LNCaP clone FGC (cell line): ENCODE measurements around the gene RIN3.

Experiments used
- DNase-seq: peaks from one replicate; pipeline ENCODE4 v3.0.0-alpha.2; 2011; ENCODE audit warnings: low read depth
- H3K4me3 ChIP-seq: 2 replicates; pipeline ENCODE4 v1.5.1; 2011; ENCODE audit warnings: mild to moderate bottlenecking, low read depth, low read length, control low read depth
- TF ChIP-seq, protein P1 (sequence below): IDR thresholded peaks from 2 replicates; pipeline ENCODE4 v1.5.1; 2012; ENCODE audit warnings: mild to moderate bottlenecking; ENCODE audit not compliant: control insufficient read depth, insufficient read depth; ENCODE audit errors: extremely low read depth

Gene RIN3

DNA sequence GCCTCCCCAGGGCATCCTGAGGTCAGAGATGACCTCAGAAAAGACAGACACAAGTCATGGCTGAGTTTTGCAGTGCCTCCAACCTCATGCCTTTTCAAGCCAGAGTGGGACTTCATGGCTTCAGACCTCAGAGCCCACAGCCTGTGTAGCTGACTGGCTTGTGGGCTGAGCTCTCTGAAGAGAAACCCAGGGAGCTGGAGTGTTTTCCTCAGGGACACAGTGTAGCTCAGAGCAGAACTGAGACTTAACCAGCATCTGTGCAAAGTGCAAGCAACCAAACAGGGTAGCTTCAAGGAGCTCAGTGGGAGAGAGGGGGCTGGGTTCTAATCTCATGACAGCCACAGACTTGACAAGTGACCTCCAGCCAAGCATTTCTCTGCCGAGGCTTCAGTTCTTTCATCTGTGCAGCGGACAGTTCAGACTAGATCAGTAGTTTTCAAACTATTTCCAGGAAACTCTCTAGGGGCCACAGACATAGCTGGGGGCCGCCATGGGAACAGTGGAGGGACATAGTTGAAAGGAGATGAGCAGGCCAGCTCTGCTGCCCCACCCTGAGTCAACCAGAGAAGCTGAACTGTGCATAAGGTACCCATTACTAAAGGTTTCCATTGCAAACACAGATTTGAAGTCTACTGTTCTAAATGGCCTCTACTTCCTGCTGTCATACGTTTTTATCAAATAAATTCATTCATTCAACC, 154.8 kb downstream of the RIN3 start:
- DNase-seq = no peak
- TF ChIP-seq, protein P1, sequence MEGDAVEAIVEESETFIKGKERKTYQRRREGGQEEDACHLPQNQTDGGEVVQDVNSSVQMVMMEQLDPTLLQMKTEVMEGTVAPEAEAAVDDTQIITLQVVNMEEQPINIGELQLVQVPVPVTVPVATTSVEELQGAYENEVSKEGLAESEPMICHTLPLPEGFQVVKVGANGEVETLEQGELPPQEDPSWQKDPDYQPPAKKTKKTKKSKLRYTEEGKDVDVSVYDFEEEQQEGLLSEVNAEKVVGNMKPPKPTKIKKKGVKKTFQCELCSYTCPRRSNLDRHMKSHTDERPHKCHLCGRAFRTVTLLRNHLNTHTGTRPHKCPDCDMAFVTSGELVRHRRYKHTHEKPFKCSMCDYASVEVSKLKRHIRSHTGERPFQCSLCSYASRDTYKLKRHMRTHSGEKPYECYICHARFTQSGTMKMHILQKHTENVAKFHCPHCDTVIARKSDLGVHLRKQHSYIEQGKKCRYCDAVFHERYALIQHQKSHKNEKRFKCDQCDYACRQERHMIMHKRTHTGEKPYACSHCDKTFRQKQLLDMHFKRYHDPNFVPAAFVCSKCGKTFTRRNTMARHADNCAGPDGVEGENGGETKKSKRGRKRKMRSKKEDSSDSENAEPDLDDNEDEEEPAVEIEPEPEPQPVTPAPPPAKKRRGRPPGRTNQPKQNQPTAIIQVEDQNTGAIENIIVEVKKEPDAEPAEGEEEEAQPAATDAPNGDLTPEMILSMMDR = no peak
- H3K4me3 ChIP-seq = no peak overlapping the region

DNA sequence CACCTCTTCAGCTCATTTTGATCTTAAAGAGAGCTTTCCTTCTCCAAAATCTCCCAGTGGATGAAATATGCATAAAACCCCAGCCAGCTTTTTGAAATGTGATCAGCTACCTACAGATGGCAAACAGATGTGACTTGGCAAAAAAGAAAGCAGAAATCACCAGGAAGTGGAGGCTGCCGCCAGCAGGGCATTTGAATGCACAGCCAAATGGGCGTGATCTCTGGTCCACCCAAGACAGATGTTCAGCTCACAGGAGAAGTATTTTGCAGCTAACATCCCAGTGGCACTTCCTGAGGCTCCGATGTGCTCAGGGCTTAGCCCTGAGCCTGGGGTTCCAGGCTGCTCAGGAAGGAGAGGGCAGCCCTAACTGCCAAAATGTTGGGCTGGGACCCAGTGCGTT, 156.6 kb downstream of the RIN3 start:
- no peak for DNase-seq
- TF ChIP-seq, protein P1 = no peak

DNA sequence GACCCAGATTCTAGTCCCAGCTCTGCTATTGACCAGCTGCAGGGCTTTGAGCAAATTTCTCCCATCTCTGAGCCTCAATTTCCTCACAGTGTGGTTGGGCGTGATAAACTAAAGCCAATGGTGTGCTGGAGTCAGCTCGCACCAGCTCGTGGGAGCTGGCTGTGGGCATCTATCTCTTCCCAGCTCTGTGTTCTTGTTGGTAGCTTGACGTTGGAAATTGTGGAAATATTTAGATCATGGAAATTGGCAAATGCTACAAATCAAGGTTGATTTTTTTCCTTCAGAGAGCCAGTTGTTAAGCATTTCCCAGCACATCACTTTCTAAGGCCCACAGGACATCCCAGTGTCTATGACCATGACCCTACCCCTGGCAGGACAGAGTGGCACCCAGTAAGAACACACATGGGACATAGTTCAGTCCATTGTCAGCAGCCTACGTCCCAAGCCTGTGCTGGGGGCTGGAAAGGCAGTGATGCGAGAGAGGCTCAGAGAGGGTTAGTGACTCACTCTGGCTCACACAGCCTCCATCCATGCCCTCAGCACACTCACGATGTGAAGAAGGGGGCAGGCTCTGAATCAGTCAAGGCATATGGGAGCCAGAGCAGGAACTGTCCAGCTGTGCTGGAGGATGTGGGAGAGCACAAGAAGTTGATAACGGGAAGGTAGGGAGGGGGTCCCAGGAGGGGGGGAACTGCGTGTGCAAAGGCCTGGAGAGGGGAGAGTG, 157.2 kb downstream of the RIN3 start:
- TF ChIP-seq, protein P1 = no peak
- H3K4me3 ChIP-seq = no peak overlapping the region
- no peak for DNase-seq

More for the DNA sequence above, 156.6 kb downstream of the RIN3 start:
- no peak overlapping the region for H3K4me3 ChIP-seq

DNA sequence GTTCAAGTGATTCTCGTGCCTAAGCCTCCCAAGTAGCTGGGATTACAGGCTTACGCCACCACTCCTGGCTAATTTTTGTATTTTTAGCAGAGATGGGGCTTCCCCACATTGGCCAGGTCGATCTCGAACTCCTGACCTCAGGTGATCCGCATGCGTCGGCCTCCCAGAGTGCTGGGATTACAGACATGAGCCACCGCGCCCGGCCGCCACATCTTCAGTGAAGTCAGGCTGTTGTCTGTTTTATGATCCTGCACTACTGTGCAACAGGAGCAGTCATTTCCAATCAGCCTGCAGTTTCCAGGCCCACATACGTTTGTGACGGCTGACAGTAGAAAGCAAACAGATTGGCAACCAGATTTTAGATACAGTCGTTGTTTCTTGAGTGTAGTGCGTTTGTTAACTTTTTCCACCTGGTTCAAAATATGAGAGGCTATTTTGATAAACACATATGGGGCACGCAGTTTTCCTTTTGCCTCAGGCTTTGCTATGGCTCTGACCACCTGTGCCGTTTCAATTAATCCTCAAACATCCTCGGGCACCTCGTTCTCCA, 160.1 kb downstream of the RIN3 start:
- TF ChIP-seq, protein P1 = no peak
- no peak for DNase-seq
- no peak overlapping the region for H3K4me3 ChIP-seq

- DNase-seq = no peak
- TF ChIP-seq, protein P1 = no peak
- no peak overlapping the region for H3K4me3 ChIP-seq
Measured at GRCh38 chr14:92675421-92675820, 161.8 kb downstream of the RIN3 start.

DNA sequence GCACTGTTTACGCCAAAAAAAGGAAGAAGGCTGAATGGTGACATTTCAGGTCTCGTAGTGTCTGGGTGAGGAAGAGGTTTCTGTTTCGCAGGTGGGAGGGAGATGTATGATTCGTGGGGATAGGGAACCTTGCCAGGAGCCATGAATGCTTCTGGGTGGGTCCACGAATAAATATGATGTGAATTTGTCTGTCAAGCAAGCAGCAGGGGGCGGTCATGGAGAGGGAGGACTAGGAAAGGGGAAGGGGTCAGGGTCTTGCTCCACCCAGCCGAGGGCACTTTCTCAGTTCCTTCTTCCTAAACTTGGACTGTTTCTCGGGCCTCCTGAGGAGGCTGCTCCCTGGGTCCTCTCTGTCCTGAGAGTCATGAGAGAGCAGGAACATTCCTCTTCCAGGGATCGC, 162.4 kb downstream of the RIN3 start:
- DNase-seq = no peak
- TF ChIP-seq, protein P1 = no peak
- H3K4me3 ChIP-seq = no peak overlapping the region
